Activated T-cell treated with anti-CD3 and anti-CD28 coated beads, Interleukin-2, amount 50 U/mL, for 48 hours (primary cell): Measurements from ENCODE around the gene GALNT9.

ENCODE experiments used
- DNase-seq, 2 experiments: peaks; one replicate each; pipeline ENCODE4 v3.0.0-alpha.2; 2020

Gene GALNT9

DNA sequence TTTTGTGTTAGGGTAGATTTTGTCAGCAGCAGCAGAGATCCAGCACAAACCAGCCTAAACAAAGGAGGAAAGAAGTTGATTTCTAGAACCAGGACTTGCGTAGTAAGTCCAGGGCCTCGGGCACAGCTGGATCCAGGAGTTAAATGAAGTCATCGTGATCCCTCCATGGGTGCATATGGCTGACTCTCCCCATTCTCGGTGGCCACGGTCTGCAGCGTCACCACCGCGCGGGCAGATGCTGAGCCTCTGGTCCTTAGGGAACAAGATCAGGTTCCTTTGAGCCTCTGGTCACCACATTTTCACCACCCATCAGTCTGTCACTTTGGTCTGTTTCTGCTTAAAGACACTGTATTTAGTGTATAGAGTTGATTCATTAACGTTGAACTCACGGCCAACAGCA lies 14.8 kb upstream of the GALNT9 start:
- DNase-seq = no peak

- DNase-seq = no peak
These were observed 14.1 kb upstream of the GALNT9 start for GRCh38 chr12:132343294-132344004.

DNA sequence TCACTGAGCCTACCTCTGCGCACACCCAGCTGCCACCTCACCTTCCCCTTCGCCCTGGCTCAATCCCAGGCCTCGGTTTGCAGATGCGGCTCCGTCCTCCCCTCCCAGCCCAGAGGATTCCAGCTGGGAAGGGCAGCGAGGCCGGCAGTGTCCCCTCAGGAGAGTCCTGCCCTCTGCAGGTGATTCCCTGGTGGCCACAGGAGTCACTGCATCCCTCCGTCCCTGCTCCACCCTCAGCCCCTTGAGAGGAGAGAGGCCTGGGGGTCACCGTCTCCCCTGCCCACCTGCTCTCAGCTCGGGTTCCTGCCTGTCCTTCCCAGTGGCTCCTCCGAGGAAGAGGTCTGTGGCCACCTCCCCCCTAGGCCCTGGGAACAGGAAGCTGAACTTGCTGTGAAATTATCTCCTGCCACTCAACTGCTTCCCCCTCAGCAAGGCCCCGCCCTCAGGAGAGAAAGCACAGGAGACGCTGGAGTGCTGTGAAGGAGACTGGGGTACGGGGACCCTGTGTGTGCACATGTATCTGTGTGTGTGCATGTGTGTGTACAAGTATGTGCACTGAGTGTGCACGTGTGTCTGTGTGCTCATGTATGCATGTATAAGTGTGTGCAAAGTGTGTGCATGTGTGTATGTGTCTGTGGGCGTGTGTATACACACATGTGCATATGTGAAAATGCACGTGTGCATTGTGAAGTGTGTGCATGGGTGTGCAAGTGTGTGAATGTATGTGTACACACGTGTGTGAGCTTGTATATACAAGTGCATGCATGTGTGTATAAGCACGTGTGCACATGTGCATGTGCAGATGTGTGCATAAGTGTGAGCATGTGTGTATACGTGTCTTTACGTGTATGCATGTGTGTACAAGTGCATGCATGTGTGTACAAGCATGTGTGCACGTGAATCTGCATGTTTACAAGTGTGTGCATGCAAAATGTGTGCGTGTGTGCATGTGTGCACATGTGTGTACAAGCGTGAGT lies 13.2 kb upstream of the GALNT9 start:
- no peak for DNase-seq

- DNase-seq = no peak
These were observed 12.1 kb upstream of the GALNT9 start for GRCh38 chr12:132341318-132342050.

- no peak for DNase-seq
These were observed 11.1 kb upstream of the GALNT9 start for GRCh38 chr12:132340266-132341035.

- DNase-seq = no peak
These were observed 10.5 kb upstream of the GALNT9 start for GRCh38 chr12:132339856-132340255.

GRCh38 chr12:132338781-132339180 lies 9.4 kb upstream of the GALNT9 start:
- no peak for DNase-seq

DNA sequence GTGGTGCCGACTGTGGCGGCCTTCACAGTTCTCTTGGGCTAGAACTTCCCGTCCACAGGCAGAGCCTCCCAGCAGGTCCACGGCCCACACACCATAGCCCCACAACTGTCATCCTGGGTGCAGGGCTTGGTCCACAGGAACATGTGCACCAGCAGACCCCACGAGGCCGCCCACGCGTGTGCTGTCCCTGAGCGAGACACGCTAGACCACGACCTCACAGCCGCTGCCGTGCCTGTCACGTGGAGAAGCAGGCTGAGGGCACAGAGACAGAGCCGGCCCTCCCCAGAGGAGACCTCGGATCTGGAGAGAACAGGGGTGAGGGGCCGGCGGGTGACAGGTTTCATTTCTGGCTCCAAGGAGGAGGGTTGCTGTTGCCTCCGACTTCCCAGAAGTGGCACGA lies 8.9 kb upstream of the GALNT9 start:
- no peak for DNase-seq

GRCh38 chr12:132337557-132337956 lies 8.2 kb upstream of the GALNT9 start:
- no peak for DNase-seq

GRCh38 chr12:132336451-132337413 lies 7.3 kb upstream of the GALNT9 start:
- DNase-seq = no peak

DNA sequence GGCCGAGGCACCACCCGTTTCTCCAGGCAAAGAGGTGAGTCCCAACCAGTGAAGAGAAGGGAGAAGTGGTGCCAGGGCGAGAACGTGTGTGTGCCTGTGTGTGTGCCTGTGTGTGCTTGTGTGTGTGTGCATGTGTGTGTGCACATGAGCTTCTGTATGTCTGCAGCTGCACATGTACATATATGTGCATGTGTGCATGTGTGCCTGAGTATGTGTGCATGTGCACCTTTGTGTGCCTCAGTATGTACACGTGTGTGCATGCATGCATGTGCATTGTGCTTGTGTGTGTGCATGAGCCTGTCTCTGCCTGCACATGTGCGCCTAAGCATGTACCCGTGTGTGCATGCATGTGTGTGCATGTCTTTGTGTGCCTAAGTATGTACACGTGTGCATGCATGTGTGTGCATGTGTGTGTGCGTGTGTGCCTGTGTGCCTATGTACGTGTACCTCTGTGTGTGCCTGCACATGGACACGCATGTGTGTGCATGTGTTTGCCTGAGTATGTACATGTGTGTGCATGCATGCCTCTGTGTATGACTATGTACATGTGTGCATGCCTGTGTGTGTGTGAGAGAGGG lies 5.9 kb upstream of the GALNT9 start:
- DNase-seq = no peak

DNA sequence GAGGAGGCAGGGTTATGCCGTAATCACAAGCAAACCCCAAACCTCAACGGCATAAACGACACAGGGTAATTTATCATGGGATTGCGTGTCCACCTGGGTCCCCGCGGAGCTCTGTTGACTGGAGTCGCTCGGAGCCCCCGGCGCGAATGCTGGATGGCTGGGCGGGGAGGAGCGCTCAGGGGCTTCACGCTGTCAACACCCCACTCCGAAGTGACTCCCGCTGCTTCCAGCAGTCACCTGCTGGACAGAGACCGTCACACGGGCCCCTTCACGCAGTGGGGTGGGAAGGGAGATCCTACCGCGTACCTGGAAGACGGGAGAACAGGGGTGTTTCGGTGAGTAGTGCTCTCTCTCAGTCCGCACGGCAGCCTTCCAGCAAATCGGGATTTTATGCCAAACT lies 4.4 kb upstream of the GALNT9 start:
- no peak for DNase-seq

DNA sequence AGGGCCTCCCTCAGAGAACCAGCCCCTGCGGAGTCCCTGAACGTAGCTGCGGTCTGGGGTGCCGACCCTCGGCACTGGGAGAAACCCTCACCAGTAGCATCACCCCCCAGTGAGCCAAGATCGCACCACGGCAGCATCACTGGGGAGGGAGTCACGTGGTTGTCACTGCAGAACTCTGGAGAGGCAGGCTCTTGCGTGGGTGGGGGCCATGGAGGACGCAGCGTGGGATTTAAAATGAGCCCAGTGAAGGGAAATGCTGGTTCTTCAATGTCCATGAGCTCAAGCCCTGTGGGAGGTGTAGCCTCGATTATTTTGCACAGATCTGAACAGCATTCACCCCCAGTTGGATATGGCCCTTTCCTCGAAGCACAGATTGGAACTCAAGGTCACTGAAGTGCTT lies 3.9 kb upstream of the GALNT9 start:
- no peak for DNase-seq

DNA sequence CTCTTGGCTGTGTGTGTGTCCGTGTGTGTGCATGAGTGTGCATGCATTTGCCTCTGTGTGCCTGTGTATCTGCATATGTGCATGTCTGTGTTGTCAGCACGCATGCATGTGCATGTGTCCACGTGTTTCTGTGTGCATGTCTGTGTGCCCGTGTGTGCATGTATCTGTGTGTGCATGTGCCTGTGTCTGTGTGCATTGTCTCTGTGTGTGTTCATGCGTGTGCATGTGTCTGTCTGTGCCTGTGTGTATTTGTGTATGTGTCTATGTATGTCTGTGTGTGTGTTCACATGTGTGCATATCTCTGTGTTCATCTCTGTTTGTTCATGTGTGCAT lies 1.1 kb upstream of the GALNT9 start:
- DNase-seq = no peak

DNA sequence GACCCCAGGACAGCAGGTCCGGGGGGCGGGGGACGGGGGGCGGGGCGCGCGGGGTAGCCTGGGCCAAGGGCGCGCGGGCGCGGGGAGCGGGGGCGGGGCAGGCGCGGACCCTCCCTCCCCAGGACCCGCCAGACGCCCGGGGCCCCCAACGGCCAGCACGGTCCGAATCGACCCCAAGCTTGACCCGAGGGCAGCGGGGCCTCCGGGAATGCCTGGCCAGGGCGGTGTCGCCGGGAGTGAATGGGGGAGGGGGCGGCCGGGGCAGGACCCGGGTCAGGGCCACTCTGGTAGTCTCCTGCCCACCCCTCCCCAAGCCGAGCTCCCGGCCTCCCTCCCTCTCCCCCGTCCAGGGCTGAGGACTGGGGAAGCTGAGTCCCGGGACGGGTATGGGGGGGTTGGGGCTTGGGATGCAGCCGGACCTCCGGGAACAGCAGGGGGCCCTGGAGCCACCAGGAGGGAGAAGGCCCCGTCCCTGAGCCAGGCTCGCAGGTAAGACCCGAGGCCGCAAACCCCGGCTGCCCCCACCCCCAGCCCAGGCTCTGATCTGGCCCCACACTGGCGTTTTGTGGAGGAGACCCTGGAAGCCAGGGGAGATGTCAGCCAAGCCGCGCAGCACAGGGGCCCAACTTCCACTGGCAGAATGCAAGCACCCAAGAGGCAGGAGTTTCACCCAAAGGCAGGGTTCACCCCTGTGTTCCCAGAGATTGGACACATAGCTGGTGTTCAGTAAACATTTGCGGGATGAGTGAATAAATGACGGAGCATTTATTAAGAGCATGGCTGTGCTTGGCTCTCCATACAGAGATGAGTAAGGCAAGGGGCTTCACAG lies 545 bp upstream of the GALNT9 start:
- no peak for DNase-seq

DNA sequence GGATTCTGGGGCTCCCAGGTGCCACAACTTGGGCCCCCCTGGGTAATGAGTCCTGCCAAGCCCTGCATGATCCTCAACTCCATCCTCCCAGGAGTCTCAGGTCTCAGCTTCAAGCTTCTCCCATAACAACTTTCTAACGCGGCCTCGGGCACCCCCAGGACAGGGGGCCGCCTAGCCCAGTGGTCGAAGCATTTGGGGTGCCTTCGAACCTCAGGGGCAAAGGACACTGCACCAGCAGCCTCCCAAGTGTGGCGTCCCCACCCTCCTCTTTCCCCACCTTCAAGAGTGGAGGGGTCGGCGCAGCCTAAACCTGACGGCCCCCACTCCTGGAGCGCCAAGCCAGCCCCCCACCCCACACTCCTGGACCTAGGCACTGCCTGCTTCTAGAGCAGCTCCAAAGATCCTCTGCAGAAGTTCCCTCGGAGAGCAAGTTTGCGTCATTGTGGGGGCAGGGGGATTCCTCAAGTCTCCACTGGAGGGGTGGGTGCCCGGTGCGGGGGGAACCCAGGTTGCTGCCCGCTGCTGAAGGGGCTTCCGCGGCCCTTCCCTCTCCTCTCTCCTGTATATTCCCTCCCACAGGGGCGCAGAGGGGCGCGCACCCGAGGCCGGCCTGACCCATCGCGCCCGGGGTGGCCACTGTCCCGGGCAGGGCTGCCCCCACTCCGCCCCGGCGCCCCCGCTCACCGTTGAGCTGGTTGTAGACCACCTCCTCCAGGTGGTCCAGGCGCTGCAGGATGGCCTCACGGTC lies 933 bp downstream of the GALNT9 start:
- no peak for DNase-seq

DNA sequence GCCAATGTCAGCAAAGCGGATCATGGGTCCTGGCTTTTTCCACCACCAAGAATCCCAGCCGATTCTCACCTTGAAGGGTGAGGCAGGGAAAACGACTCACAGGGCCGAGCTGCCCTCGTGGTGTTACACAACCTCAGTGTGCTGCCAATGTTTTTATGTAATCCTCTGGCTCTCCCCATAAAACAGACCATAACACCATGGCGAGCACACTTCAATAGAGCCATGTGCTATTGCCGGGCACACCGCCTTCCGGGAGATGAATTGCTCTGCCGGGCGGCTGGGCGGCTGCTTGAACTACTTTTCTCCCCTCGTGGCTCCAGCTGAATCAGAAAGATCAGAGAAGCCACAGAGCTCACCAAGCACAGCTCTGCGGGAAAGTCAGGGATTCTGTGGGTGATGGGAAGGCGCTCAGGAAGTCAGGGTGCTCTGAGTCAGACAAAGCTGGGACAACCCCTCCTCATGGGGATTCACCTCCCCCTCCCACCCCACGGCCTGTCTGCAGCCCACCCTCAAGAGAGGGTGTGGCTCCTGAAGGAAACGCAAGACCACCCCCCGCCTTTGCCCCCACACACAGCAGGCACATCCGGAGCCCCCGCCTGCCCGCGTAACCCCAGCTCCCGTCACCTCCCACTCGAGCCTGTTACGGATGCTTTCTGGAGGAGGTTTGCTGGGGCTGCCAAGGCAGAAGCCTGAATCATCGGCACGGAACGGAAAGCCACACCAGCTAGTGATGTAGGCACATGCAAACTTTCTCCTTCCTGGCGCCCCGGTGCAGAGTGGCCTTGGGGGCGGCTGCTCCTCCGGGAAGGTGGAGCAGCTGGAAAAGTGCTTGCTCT lies 1.8 kb downstream of the GALNT9 start:
- DNase-seq = peak; percentile 78 to 79

DNA sequence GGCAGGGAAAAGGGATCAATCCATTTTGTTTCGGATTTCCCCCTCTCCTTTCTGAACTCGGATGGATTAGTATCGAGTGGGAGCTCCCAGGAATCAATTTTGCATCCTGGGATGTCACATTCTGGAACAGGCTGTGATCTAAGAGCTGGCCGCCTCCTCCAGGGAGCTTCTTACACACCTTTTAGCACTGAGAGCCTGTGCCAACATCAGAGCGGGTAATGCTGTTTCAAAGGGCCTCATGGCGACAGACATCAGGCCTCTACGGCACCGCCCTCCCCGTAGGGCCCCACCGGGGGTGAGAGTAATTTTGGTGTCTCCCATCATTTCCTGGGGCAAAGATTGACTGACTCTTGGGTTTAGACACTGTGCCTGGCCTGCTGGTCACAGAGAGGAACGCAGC lies 2.7 kb downstream of the GALNT9 start:
- DNase-seq = peak; percentile 25 to 27

- no peak for DNase-seq
These were observed 3.7 kb downstream of the GALNT9 start for GRCh38 chr12:132325733-132326130.
